ENCODE data around the gene LTB. TPM values are rescaled to one million over a fixed set of nuclear protein-coding genes. Genes with fewer than 3 reads are reported as not detected.

The LTB gene
- total and polyA plus RNA-seq, 2 of the 13 experiments (the other 11 are each of a cell fraction or from before 2014, with no cell fraction given): 0.09 to 0.22 TPM

DNA sequence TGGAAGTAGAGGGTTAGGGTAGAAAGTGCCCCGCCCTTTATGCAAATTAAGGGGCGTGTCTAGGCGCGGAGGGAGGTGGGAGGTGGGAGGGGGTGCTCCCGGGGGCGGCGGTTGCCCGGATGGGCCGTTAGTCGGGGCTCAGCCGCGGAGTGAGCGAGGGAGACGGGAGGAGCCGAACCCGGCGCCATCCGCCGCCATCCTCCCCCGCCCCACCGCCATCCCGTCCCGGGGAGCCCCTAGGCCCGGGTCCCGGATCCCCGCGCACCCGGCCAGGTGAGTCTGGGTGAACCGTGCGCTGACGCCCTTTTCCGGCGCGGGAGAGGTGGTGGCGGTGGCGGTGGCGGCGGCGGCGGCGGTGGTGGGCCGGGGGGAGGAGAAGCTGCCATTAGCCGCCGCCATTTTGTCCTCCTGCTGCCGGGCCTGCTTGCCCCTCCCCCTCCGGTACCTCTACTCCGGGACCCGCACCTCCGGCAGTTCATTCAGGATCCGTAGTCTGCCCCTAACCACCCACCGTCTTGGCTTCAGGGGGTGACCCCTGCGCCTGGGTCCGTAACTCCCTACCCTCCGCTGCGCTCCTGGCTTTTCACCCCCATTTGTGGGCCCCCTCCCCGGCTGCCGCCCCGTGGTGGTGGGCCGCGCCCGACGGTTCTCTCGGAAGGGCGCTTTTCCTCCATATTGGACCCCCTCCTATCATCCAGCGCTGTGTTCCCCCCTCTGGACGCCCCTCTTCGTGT lies 38.5 kb upstream of the LTB start, which contains the start of gene PRRC2A (continued):
- no peak for TF ChIP-seq ATAD3A (CRISPR knock-in tag; IDR thresholded peaks at IDR 0.05)
- peak; percentile 27; the same call in 1 of the 2 replicates for TF ChIP-seq ZNF615 (CRISPR knock-in tag; IDR thresholded peaks at IDR 0.05; ENCODE audit: borderline replicate concordance)
- no peak; the same call in 1 of the 2 replicates for TF ChIP-seq GLI4 (CRISPR knock-in tag; IDR thresholded peaks at IDR 0.05; ENCODE audit: borderline replicate concordance)
- TF ChIP-seq ZNF224 (CRISPR knock-in tag; IDR thresholded peaks at IDR 0.05): 0 out of 2 replicates have a peak, but pooled peaks have one; percentile 1
- no peak; the same call in 1 of the 2 replicates for TF ChIP-seq DNMT1 (CRISPR knock-in tag; IDR thresholded peaks at IDR 0.05)
- TF ChIP-seq ZNF460 (CRISPR knock-in tag; IDR thresholded peaks at IDR 0.05; ENCODE audit: borderline replicate concordance): 0 out of 2 replicates have a peak, but pooled peaks have one; percentile 26
- TF ChIP-seq ZFP82 (CRISPR knock-in tag; IDR thresholded peaks at IDR 0.05; ENCODE audit: borderline replicate concordance): peak; percentile 56; the same call in 1 of the 2 replicates
- no peak for TF ChIP-seq HNF4A (CRISPR knock-in tag; IDR thresholded peaks at IDR 0.05)
- no peak for TF ChIP-seq CENPX (CRISPR knock-in tag; IDR thresholded peaks at IDR 0.05)
- TF ChIP-seq HOXA7 (CRISPR knock-in tag; IDR thresholded peaks at IDR 0.05): no peak
- TF ChIP-seq FOXO1 (CRISPR knock-in tag; IDR thresholded peaks at IDR 0.05): no peak; the same call in 1 of the 2 replicates
- TF ChIP-seq FOXA3 (CRISPR knock-in tag; IDR thresholded peaks at IDR 0.05): no peak
- no peak; the same call in 1 of the 2 replicates for TF ChIP-seq RFXAP (CRISPR knock-in tag; IDR thresholded peaks at IDR 0.05; ENCODE audit: borderline replicate concordance)
- peak; percentile 82; the same call in 1 of the 2 replicates for TF ChIP-seq ZNF430 (CRISPR knock-in tag; IDR thresholded peaks at IDR 0.05)
- no peak for TF ChIP-seq IRF2 (CRISPR knock-in tag; IDR thresholded peaks at IDR 0.05)
- TF ChIP-seq, protein P1, sequence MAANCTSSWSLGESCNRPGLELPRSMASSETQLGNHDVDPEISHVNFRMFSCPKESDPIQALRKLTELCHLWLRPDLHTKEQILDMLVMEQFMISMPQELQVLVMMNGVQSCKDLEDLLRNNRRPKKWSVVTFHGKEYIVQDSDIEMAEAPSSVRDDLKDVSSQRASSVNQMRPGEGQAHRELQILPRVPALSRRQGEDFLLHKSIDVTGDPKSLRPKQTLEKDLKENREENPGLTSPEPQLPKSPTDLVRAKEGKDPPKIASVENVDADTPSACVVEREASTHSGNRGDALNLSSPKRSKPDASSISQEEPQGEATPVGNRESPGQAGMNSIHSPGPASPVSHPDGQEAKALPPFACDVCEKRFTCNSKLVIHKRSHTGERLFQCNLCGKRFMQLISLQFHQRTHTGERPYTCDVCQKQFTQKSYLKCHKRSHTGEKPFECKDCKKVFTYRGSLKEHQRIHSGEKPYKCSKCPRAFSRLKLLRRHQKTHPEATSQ (CRISPR knock-in tag; IDR thresholded peaks at IDR 0.05; ENCODE audit: borderline replicate concordance): no peak; the same call in 1 of the 2 replicates
- TF ChIP-seq, protein P2, sequence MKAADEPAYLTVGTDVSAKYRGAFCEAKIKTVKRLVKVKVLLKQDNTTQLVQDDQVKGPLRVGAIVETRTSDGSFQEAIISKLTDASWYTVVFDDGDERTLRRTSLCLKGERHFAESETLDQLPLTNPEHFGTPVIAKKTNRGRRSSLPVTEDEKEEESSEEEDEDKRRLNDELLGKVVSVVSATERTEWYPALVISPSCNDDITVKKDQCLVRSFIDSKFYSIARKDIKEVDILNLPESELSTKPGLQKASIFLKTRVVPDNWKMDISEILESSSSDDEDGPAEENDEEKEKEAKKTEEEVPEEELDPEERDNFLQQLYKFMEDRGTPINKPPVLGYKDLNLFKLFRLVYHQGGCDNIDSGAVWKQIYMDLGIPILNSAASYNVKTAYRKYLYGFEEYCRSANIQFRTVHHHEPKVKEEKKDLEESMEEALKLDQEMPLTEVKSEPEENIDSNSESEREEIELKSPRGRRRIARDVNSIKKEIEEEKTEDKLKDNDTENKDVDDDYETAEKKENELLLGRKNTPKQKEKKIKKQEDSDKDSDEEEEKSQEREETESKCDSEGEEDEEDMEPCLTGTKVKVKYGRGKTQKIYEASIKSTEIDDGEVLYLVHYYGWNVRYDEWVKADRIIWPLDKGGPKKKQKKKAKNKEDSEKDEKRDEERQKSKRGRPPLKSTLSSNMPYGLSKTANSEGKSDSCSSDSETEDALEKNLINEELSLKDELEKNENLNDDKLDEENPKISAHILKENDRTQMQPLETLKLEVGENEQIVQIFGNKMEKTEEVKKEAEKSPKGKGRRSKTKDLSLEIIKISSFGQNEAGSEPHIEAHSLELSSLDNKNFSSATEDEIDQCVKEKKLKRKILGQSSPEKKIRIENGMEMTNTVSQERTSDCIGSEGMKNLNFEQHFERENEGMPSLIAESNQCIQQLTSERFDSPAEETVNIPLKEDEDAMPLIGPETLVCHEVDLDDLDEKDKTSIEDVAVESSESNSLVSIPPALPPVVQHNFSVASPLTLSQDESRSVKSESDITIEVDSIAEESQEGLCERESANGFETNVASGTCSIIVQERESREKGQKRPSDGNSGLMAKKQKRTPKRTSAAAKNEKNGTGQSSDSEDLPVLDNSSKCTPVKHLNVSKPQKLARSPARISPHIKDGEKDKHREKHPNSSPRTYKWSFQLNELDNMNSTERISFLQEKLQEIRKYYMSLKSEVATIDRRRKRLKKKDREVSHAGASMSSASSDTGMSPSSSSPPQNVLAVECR (CRISPR knock-in tag; IDR thresholded peaks at IDR 0.05; ENCODE audit: borderline replicate concordance): peak; percentile 82; the same call in 1 of the 2 replicates
- no peak for TF ChIP-seq ZNF446 (CRISPR knock-in tag; IDR thresholded peaks at IDR 0.05)
- TF ChIP-seq, protein P3, sequence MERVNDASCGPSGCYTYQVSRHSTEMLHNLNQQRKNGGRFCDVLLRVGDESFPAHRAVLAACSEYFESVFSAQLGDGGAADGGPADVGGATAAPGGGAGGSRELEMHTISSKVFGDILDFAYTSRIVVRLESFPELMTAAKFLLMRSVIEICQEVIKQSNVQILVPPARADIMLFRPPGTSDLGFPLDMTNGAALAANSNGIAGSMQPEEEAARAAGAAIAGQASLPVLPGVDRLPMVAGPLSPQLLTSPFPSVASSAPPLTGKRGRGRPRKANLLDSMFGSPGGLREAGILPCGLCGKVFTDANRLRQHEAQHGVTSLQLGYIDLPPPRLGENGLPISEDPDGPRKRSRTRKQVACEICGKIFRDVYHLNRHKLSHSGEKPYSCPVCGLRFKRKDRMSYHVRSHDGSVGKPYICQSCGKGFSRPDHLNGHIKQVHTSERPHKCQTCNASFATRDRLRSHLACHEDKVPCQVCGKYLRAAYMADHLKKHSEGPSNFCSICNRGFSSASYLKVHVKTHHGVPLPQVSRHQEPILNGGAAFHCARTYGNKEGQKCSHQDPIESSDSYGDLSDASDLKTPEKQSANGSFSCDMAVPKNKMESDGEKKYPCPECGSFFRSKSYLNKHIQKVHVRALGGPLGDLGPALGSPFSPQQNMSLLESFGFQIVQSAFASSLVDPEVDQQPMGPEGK (CRISPR knock-in tag; IDR thresholded peaks at IDR 0.05): peak; percentile 86
- no peak for TF ChIP-seq ZIK1 (CRISPR knock-in tag; IDR thresholded peaks at IDR 0.05; ENCODE audit: borderline replicate concordance, low read depth)
- TF ChIP-seq ARID2 (CRISPR knock-in tag; IDR thresholded peaks at IDR 0.05; ENCODE audit: borderline replicate concordance): peak; percentile 42; the same call in 1 of the 2 replicates
- TF ChIP-seq ZNF101 (CRISPR knock-in tag; IDR thresholded peaks at IDR 0.05; ENCODE audit: borderline replicate concordance, low read depth): no peak
